Thoracic aorta (tissue), 2 donors: ENCODE data around the gene UBE4B. TPM values are rescaled to one million over a fixed set of nuclear protein-coding genes. Genes with fewer than 3 reads are reported as not detected.
A peak's percentile ranks its signal among the peaks of the same experiment; 100 is the strongest.

ENCODE experiments used
- ATAC-seq: fragments of 150-250 bp; one replicate; pipeline ENCODE4 v1.8.0; 2017; ENCODE audit warnings: low read depth; ENCODE audit not compliant: insufficient number of reproducible peaks, low FRiP score
- DNase-seq: peaks from one replicate; pipeline ENCODE4 v3.0.0-alpha.2; 2020; ENCODE audit warnings: low spot score
- H3K27ac ChIP-seq, 2 donors: fragments of 200-600 bp; sonication (generic); 1 replicate in 1 of 2; 2 replicates in 1 of 2; pipeline ENCODE4 v1.5.1; 2016; ENCODE audit warnings: mild to moderate bottlenecking in 2 of 2, moderate library complexity in 2 of 2
- H3K27me3 ChIP-seq: fragments of 200-600 bp; sonication (generic); replicated peaks from 2 replicates; pipeline ENCODE4 v1.6.0; 2016; ENCODE audit warnings: mild to moderate bottlenecking; ENCODE audit not compliant: insufficient read depth
- H3K36me3 ChIP-seq: fragments of 200-600 bp; sonication (generic); one replicate; pipeline ENCODE4 v1.5.1; 2016
- H3K4me1 ChIP-seq, 2 donors: fragments of 200-600 bp; sonication (generic); 1 replicate in 1 of 2; 2 replicates in 1 of 2; pipeline versions ENCODE4 v1.5.1 to v1.6.0; 2016; ENCODE audit warnings: low read depth in 2 of 2, mild to moderate bottlenecking in 1 of 2; ENCODE audit not compliant: control insufficient read depth in 1 of 2
- H3K4me3 ChIP-seq: fragments of 200-600 bp; sonication (generic); 2 replicates; pipeline ENCODE4 v1.5.1; 2016; ENCODE audit warnings: mild to moderate bottlenecking
- H3K9me3 ChIP-seq: fragments of 200-600 bp; sonication (generic); 2 replicates; pipeline ENCODE4 v1.5.1; 2016
- total RNA-seq, 2 donors: library from RNA; depleted of rRNA; stranded (reverse); fragments of >200 nt; gene quantifications; one replicate each; pipeline versions ENCODE4 v1.1.0 to v1.2.3, GENCODE V29; 2016
- TF ChIP-seq, protein P1 (sequence below): fragments of 200-600 bp; sonication (generic); IDR thresholded peaks from one replicate; pipeline ENCODE4 v1.5.1; 2019; ENCODE audit warnings: antibody characterized with exemption

The UBE4B gene
- total RNA-seq, 2 donors from 2014 or later = 55.0 to 89.2 TPM

GRCh38 chr1:10143961-10144485, 111.3 kb downstream of the UBE4B start:
- Histone ChIP-seq H3K9me3 (no peaks in the 10 kb centered on the region), H3K4me1 (peaks cover under 1 to 6% of the 10 kb centered on the region in 2 donors), H3K27ac (no peak overlapping the region), H3K27me3 (no peaks in the 10 kb centered on the region), H3K36me3 (peaks cover 22% of the 10 kb centered on the region), H3K4me3 (no peak overlapping the region)
- no peak for DNase-seq
- TF ChIP-seq, protein P1, sequence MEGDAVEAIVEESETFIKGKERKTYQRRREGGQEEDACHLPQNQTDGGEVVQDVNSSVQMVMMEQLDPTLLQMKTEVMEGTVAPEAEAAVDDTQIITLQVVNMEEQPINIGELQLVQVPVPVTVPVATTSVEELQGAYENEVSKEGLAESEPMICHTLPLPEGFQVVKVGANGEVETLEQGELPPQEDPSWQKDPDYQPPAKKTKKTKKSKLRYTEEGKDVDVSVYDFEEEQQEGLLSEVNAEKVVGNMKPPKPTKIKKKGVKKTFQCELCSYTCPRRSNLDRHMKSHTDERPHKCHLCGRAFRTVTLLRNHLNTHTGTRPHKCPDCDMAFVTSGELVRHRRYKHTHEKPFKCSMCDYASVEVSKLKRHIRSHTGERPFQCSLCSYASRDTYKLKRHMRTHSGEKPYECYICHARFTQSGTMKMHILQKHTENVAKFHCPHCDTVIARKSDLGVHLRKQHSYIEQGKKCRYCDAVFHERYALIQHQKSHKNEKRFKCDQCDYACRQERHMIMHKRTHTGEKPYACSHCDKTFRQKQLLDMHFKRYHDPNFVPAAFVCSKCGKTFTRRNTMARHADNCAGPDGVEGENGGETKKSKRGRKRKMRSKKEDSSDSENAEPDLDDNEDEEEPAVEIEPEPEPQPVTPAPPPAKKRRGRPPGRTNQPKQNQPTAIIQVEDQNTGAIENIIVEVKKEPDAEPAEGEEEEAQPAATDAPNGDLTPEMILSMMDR = no peak
- no peak for ATAC-seq

- ATAC-seq = no peak
- Histone ChIP-seq H3K9me3 (no peaks in the 10 kb centered on the region), H3K27ac (no peak overlapping the region), H3K4me1 (peaks cover 5 to 12% of the 10 kb centered on the region in 2 donors), H3K36me3 (peaks cover 23% of the 10 kb centered on the region), H3K27me3 (no peaks in the 10 kb centered on the region), H3K4me3 (no peak overlapping the region)
- TF ChIP-seq, protein P1 = no peak
- DNase-seq = no peak
Measured at GRCh38 chr1:10146391-10146790, 113.6 kb downstream of the UBE4B start.

- TF ChIP-seq, protein P1 = no peak
- no peak for ATAC-seq
Measured at GRCh38 chr1:10149231-10149630, 116.5 kb downstream of the UBE4B start.

DNA sequence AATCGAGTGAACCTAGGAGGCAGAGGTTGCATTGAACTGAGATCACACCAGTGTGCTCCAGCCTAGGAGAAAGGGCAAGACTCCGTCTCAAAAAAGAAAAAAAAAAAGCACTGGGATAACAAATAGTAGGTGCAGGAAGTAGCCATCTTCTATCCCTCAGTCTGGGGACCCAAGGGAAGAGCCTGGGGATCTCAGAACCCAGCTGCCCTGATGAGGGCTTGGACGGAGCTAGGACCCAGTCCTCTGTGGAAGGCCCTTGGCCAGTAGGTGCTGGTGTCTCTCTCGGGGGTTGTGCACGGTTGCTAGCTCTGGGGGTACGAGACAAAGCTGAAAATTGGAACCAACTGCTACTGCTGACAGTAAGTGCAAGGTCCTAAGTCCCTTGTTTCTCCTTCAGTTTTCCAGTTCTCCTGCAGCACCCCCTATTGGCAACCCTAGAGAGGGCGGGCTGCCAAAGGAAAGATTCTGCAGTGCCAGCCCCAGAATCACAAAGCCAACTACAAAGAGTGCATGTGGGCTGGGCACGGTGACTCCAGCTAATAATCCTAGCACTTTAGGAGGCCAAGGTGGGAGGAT, 120.0 kb downstream of the UBE4B start:
- Histone ChIP-seq H3K4me3 (no peak overlapping the region), H3K9me3 (no peaks in the 10 kb centered on the region), H3K27me3 (no peaks in the 10 kb centered on the region), H3K27ac (peak overlapping the region; percentile 79 to 85), H3K4me1 (peaks cover 5 to 41% of the 10 kb centered on the region in 2 donors), H3K36me3 (peaks cover 8% of the 10 kb centered on the region)
- peak; percentile 68 for ATAC-seq
- TF ChIP-seq, protein P1 = peak; percentile 71
- DNase-seq = peak; percentile 8

More at GRCh38 chr1:10149231-10149630, 116.5 kb downstream of the UBE4B start:
- DNase-seq = no peak
- H3K9me3 ChIP-seq = no peaks in the 10 kb centered on the region
- no peak overlapping the region for H3K27ac ChIP-seq
- H3K4me1 ChIP-seq = peaks cover 5 to 27% of the 10 kb centered on the region in 2 donors
- H3K4me3 ChIP-seq = no peak overlapping the region
- peaks cover 18% of the 10 kb centered on the region for H3K36me3 ChIP-seq
- no peaks in the 10 kb centered on the region for H3K27me3 ChIP-seq

DNA sequence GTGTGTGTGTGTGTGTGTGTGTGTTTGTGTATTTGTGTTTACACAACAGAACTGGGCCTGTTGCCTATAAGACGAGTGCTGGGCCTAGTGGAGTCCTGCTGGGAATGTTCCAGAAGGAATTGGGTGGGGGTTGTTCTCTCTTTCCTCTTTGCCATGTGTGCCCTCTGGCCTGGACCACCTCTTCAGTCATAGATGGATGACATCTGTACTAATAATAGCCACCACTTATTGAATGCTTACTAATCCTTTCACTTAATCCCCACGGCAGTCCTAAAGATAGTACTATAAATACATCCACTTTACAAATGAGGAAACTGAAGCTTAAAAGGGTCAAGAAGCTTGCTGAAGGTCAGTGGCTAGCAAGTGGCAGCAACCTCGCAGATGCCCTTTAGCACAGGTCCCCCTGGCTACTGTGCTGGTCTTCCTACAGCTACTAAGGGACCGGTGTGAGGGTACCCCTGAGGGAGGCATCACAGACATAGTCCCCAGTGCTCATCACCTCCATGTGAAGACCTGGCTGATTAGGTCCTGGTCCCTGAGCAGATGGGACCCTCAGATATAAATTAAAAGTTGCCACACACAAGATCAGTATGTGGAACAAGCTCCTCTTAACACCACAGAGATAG, 122.4 kb downstream of the UBE4B start:
- no peak overlapping the region for H3K4me3 ChIP-seq
- H3K4me1 ChIP-seq = peaks cover 3 to 35% of the 10 kb centered on the region in 2 donors
- H3K27ac ChIP-seq = peak overlapping the region; percentile 79 to 85
- TF ChIP-seq, protein P1 = no peak
- no peaks in the 10 kb centered on the region for H3K27me3 ChIP-seq
- H3K36me3 ChIP-seq = peaks cover 11% of the 10 kb centered on the region
- DNase-seq (no peak), ATAC-seq (no peak)
- no peaks in the 10 kb centered on the region for H3K9me3 ChIP-seq
